ENCODE results near the gene THYN1. TPM values are rescaled to one million over a fixed set of nuclear protein-coding genes. Genes with fewer than 3 reads are reported as not detected.

Gene THYN1
- total and polyA plus RNA-seq, 2 donors from 2014 or later = 32.2 to 74.0 TPM

DNA sequence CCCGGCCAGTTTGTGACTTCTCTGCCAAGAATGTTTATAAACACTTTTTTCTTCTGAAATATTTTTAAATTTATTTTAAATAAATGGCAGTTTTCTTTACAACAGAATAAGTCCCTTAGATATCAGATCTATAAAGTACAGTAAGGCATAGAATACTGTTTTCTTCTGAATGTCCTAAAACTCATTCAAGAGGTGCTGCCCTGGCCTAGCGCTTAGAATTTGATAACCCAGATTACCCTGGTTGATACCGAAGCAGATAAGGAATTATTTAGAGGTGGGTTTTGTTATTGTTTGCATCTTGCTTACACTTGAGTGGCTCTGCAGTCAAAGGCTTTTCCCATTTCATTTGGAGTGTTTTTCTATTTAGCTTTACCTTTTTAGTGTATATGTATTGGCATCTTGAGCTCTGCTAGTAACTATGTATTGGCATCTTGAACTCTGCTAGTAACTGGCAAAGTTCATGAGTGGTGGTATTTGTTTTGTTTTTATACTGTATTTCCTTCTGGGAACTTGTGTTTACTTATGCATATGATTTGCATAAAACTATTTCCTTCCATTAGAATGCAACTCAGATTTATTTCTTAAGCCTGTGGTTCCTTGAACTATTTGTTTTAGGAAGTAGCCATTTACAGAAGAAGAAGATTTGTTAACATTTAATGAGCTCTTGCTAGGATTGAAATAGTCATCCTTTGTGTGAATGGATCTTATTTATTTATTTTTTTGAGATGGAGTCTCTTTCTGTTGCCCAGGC lies 1.5 kb upstream of the THYN1 start:
- Histone ChIP-seq H3K27ac (ENCODE audit: low read depth in 2 of 2, low read length in 2 of 2) (no peak overlapping the region), H3K4me1 (ENCODE audit: control insufficient read depth in 2 of 3, insufficient read depth in 2 of 3, low read depth in 1 of 3, low read length in 3 of 3) (peaks cover 3 to 10% (median 3%) of the 10 kb centered on the region in 3 donors), H3K36me3 (ENCODE audit: control insufficient read depth in 2 of 3, insufficient read depth in 3 of 3, low read length in 3 of 3) (peaks cover 0 to 33% (median 20%) of the 10 kb centered on the region in 3 donors), H3K27me3 (ENCODE audit: control insufficient read depth, insufficient read depth, low read length) (no peaks in the 10 kb centered on the region), H3K4me3 (ENCODE audit: low read length in 3 of 3) (peak overlapping the region in 2 of 3 donors; percentile 65 to 98), H3K9ac (ENCODE audit: low read length in 3 of 3) (no peak overlapping the region), H3K9me3 (ENCODE audit: control insufficient read depth in 2 of 3, insufficient read depth in 1 of 3, low read length in 3 of 3) (no peaks in the 10 kb centered on the region)
- TF ChIP-seq, protein P1, sequence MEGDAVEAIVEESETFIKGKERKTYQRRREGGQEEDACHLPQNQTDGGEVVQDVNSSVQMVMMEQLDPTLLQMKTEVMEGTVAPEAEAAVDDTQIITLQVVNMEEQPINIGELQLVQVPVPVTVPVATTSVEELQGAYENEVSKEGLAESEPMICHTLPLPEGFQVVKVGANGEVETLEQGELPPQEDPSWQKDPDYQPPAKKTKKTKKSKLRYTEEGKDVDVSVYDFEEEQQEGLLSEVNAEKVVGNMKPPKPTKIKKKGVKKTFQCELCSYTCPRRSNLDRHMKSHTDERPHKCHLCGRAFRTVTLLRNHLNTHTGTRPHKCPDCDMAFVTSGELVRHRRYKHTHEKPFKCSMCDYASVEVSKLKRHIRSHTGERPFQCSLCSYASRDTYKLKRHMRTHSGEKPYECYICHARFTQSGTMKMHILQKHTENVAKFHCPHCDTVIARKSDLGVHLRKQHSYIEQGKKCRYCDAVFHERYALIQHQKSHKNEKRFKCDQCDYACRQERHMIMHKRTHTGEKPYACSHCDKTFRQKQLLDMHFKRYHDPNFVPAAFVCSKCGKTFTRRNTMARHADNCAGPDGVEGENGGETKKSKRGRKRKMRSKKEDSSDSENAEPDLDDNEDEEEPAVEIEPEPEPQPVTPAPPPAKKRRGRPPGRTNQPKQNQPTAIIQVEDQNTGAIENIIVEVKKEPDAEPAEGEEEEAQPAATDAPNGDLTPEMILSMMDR (IDR thresholded peaks at IDR 0.05; ENCODE audit: borderline replicate concordance, extremely low read depth, insufficient read depth) = no peak
- no peak for FAIRE-seq
- DNase-seq = no peak
- intact Hi-C loops (cut with DNase I) = no loop called here

DNA sequence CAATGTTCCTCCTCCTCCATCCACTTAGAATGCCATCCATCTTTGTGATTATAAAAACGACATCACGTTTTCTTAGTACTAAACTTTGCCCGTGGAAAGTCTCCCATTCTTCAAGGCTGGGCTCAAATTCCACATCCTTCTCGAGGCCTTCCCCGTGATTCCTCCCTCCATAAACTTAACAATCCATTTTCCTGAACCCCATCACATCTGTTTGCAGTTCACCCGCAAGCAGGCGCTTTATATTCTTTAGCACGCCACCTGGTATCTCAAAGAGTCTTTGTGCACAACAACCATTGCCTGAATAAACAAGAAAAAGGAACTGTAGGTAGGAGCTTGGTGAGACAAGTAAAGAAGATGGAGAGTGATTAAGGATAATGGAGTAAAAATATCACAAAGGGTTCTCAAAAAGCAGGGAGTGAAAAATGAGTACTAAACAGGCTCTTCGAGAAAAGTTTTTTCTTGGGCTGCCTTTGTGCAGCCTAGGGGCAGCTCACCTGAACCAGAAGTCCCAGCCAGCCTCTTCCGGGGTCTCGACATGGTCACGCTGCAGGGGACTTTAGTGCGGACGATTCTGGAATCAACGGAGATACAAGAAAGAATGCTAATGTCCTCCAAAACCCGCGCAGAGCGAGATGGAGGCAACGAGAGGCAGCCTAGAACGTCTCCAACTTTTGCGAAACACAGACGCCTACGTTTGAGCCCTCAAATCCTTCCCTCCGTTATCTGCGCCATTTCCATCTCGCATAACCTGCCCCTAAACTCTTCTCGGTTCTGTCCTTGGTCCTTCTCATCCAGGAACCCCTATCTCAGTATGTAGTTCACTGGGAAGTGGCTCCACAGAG lies 585 bp downstream of the THYN1 start:
- Histone ChIP-seq H3K27me3 (ENCODE audit: control insufficient read depth, insufficient read depth, low read length) (no peaks in the 10 kb centered on the region), H3K9ac (ENCODE audit: low read length in 3 of 3) (peak overlapping the region; percentile 74 to 98 (median 75)), H3K9me3 (ENCODE audit: control insufficient read depth in 2 of 3, insufficient read depth in 1 of 3, low read length in 3 of 3) (no peaks in the 10 kb centered on the region), H3K36me3 (ENCODE audit: control insufficient read depth in 2 of 3, insufficient read depth in 3 of 3, low read length in 3 of 3) (peaks cover 4 to 26% (median 9%) of the 10 kb centered on the region in 3 donors), H3K4me3 (ENCODE audit: low read length in 3 of 3) (peak overlapping the region; percentile 98 to 99 (median 99)), H3K4me1 (ENCODE audit: control insufficient read depth in 2 of 3, insufficient read depth in 2 of 3, low read depth in 1 of 3, low read length in 3 of 3) (peaks cover 3 to 10% (median 3%) of the 10 kb centered on the region in 3 donors), H3K27ac (ENCODE audit: low read depth in 2 of 2, low read length in 2 of 2) (peak overlapping the region; percentile 17 to 40)
- FAIRE-seq = no peak
- intact Hi-C loops (cut with DNase I) = no loop called here
- TF ChIP-seq, protein P1 (IDR thresholded peaks at IDR 0.05; ENCODE audit: borderline replicate concordance, extremely low read depth, insufficient read depth) = no peak
- peak in 1 of 5 donors; percentile 55 for DNase-seq

DNA sequence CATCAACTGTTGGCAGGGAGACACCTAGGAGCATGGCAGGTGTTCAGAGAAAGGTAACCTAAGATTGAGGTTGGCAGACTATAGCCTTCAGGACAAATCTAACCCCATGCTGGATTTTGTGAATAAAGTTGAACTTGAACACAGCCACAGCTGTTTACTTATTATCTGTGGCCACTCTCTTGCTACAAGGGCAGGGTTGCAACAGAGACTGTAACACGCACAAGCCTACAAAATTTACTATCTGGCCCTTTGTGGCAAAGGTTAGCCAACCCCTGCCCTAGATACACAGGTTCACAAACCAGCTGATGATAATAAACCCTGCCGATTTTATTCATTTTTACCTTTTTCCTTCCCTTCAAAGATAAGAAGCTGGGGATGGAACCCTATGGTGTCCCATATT lies 2.5 kb downstream of the THYN1 start:
- FAIRE-seq (no peak), DNase-seq (no peak)
- no peak overlapping the region for H3K9ac ChIP-seq (ENCODE audit: low read length in 3 of 3)
- H3K27me3 ChIP-seq (ENCODE audit: control insufficient read depth, insufficient read depth, low read length) = no peaks in the 10 kb centered on the region
- H3K4me1 ChIP-seq (ENCODE audit: control insufficient read depth in 2 of 3, insufficient read depth in 2 of 3, low read depth in 1 of 3, low read length in 3 of 3) = peaks cover 3 to 10% (median 3%) of the 10 kb centered on the region in 3 donors
- H3K9me3 ChIP-seq (ENCODE audit: control insufficient read depth in 2 of 3, insufficient read depth in 1 of 3, low read length in 3 of 3) = no peaks in the 10 kb centered on the region
- peaks cover 4 to 35% (median 19%) of the 10 kb centered on the region in 3 donors for H3K36me3 ChIP-seq (ENCODE audit: control insufficient read depth in 2 of 3, insufficient read depth in 3 of 3, low read length in 3 of 3)
- H3K4me3 ChIP-seq (ENCODE audit: low read length in 3 of 3) = no peak overlapping the region
- no peak overlapping the region for H3K27ac ChIP-seq (ENCODE audit: low read depth in 2 of 2, low read length in 2 of 2)
- intact Hi-C loops (cut with DNase I) = no loop called here
- TF ChIP-seq, protein P1 (IDR thresholded peaks at IDR 0.05; ENCODE audit: borderline replicate concordance, extremely low read depth, insufficient read depth) = no peak

All from kidney (tissue), 14 donors.